GM12891 (cell line): ENCODE data around the gene ADD1.

ENCODE experiments used
- POLR2A ChIP-seq: IDR thresholded peaks from 2 replicates; pipeline ENCODE4 v1.6.1; 2011; ENCODE audit warnings: low read depth, low read length, control low read depth
- POU2F2 ChIP-seq: IDR thresholded peaks from 2 replicates; pipeline ENCODE4 v1.6.1; 2011; ENCODE audit warnings: low read depth, mild to moderate bottlenecking, control low read depth, low read length, moderate library complexity
- TAF1 ChIP-seq: IDR thresholded peaks from 2 replicates; pipeline ENCODE4 v1.6.1; 2011; ENCODE audit warnings: low read depth, low read length, control low read depth

- TF ChIP-seq POU2F2, result no peak
- TF ChIP-seq POLR2A, result 0 out of 2 replicates have a peak, but pooled peaks have one; percentile 56
- no peak for TF ChIP-seq TAF1
Measured at GRCh38 chr4:2961421-2961810, 117.8 kb downstream of the ADD1 start.
